ENCODE results near the gene ABCA1. TPM values are rescaled to one million over a fixed set of nuclear protein-coding genes. Genes with fewer than 3 reads are reported as not detected.

Gene ABCA1
- total and polyA plus RNA-seq, 3 donors from 2014 or later: 8.5 to 57.9 (median 42.0) TPM

DNA sequence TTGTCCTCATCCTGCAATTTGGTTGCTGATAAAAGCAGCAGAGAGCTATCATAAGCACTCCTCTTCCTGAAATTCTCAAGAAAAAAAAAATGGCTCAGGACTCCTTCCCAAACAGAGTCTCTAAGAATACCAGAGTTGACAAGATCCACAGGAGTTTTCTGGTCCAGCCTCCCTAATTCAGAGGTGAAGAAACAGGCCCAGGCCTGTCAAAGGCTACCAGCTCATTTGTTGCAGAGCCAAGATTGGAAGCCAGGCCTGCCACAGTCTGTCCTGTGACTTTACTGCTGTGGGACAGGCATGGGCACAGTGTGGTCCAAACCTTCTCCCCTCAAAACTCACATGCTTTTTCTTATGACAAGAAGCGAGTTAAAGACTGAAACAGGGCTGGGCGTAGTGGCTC lies 122.5 kb downstream of the ABCA1 start:
- no peaks in the 10 kb centered on the region for H3K4me1 ChIP-seq
- H3K9me3 ChIP-seq: no peaks in the 10 kb centered on the region
- H3K36me3 ChIP-seq (ENCODE audit: low read depth, missing control alignments): no peaks in the 10 kb centered on the region
- H3K27ac ChIP-seq: no peak overlapping the region
- intact Hi-C loops (cut with DNase I; ENCODE audit: low total_unique reads): no loop called here
- DNase-seq: no peak
- H3K27me3 ChIP-seq: no peaks in the 10 kb centered on the region
- H3K4me3 ChIP-seq: no peak overlapping the region
- WGBS, 2 donors: 93 to 97% methylated on average over 2 of the region's 2 CpGs
- TF ChIP-seq, protein P1, sequence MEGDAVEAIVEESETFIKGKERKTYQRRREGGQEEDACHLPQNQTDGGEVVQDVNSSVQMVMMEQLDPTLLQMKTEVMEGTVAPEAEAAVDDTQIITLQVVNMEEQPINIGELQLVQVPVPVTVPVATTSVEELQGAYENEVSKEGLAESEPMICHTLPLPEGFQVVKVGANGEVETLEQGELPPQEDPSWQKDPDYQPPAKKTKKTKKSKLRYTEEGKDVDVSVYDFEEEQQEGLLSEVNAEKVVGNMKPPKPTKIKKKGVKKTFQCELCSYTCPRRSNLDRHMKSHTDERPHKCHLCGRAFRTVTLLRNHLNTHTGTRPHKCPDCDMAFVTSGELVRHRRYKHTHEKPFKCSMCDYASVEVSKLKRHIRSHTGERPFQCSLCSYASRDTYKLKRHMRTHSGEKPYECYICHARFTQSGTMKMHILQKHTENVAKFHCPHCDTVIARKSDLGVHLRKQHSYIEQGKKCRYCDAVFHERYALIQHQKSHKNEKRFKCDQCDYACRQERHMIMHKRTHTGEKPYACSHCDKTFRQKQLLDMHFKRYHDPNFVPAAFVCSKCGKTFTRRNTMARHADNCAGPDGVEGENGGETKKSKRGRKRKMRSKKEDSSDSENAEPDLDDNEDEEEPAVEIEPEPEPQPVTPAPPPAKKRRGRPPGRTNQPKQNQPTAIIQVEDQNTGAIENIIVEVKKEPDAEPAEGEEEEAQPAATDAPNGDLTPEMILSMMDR (IDR thresholded peaks at IDR 0.05): no peak
- no peak for TF ChIP-seq POLR2A (IDR thresholded peaks at IDR 0.05)

DNA sequence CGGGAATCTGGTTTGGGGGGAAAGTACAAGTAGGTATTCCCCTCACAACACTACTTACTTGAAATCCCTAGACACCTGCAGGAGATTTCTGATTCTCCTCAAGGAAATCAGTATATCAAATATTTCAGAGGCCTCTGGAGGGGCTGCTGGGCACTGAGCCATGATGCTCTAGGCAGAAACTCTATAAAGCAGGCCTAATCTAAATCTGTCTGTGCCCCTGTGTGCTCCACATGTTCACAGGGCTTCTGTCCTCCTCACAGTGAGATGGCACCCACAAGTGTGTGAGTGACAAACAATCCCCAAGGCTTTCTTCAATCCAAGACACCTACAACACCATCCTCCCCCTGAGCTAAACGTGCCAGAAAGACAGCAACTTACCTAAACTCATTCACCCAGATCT lies 125.0 kb downstream of the ABCA1 start:
- H3K27ac ChIP-seq: no peak overlapping the region
- TF ChIP-seq, protein P1 (IDR thresholded peaks at IDR 0.05): no peak
- no peak for TF ChIP-seq POLR2A (IDR thresholded peaks at IDR 0.05)
- no peaks in the 10 kb centered on the region for H3K27me3 ChIP-seq
- intact Hi-C loops (cut with DNase I; ENCODE audit: low total_unique reads): no loop called here
- H3K4me3 ChIP-seq: no peak overlapping the region
- H3K9me3 ChIP-seq: no peaks in the 10 kb centered on the region
- no peaks in the 10 kb centered on the region for H3K4me1 ChIP-seq
- no peak for DNase-seq
- WGBS, 2 donors: 77 to 82% methylated on average over 2 of the region's 2 CpGs
- H3K36me3 ChIP-seq (ENCODE audit: low read depth, missing control alignments): no peaks in the 10 kb centered on the region

DNA sequence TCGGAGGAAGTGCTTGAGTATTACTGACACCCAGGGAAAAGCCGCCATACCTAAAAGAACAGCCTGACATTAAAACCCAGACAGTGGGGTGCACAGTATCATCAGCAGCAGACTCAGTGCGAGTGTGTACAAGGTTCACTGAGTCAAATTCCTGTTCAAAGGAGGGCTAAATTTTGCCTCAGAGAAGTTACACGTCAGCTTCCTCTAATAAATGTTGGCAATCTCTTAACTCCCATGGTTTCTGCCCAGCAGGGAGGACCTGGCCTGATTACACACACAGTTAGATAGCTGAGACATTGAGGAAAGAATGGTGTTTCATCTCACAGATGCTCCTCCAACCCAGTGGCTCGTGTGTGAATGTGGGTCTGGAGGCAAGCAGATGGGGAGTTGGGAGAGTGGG lies 125.8 kb downstream of the ABCA1 start:
- Histone ChIP-seq H3K27ac (no peak overlapping the region), H3K4me1 (no peaks in the 10 kb centered on the region), H3K4me3 (no peak overlapping the region), H3K27me3 (no peaks in the 10 kb centered on the region), H3K9me3 (no peaks in the 10 kb centered on the region), H3K36me3 (ENCODE audit: low read depth, missing control alignments) (no peaks in the 10 kb centered on the region)
- 90 to 91% methylated on average over 5 of the region's 5 CpGs for WGBS, 2 donors
- DNase-seq: no peak
- no peak for TF ChIP-seq POLR2A (IDR thresholded peaks at IDR 0.05)
- TF ChIP-seq, protein P1 (IDR thresholded peaks at IDR 0.05): no peak
- intact Hi-C loops (cut with DNase I; ENCODE audit: low total_unique reads): no loop called here

DNA sequence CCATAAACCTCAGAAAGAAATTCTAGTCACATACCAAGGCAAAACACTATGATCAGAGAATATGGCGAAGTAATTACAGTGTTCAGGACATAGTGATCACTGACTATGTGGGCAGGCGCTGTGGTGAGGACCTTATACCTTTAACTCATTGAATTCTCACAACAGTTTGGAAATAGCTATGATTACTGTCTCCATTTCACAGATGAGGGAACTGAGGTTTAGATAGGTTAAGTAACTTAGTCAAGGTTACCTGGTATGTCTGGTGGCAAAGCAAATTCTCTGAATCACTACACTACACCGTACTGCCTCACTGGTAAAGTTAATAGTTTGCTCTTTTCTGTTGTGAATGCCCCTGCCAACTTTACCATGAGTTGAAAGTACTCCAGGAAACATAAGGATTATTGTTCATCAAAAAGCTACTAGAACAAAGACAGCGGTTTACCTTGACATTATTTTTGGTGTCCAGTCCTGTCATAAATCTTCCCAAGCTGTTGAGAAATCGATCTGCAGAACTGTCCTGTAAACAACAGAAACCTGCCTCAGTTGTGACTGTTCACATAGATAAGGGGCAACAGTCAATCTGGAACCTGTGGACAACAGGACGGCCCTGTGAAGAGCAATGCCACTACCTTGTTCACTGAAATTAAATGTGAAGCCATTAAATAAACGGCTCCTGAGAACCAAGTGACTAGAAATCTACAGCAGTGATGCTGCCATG lies 127.7 kb downstream of the ABCA1 start:
- H3K36me3 ChIP-seq (ENCODE audit: low read depth, missing control alignments): no peaks in the 10 kb centered on the region
- no peaks in the 10 kb centered on the region for H3K27me3 ChIP-seq
- no peaks in the 10 kb centered on the region for H3K9me3 ChIP-seq
- 88 to 91% methylated on average over 7 of the region's 7 CpGs for WGBS, 2 donors
- intact Hi-C loops (cut with DNase I; ENCODE audit: low total_unique reads): no loop called here
- no peak for DNase-seq
- TF ChIP-seq, protein P1 (IDR thresholded peaks at IDR 0.05): no peak
- TF ChIP-seq POLR2A (IDR thresholded peaks at IDR 0.05): no peak
- no peak overlapping the region for H3K4me3 ChIP-seq
- H3K4me1 ChIP-seq: no peaks in the 10 kb centered on the region
- no peak overlapping the region for H3K27ac ChIP-seq
